Stimulated activated CD4-positive, alpha-beta T cell treated with anti-CD3 and anti-CD28 coated beads, Interleukin-2, amount 100 ng/mL, for 4 hours (primary cell): Measurements from ENCODE around the gene ZNF320.
A peak's percentile ranks its signal among the peaks of the same experiment; 100 is the strongest.
"Not testable (repeated sequence)": the region's sequence is repeated elsewhere in the genome, so short reads cannot be mapped to it uniquely, and the experiment has no call there.

Experiments used
- DNase-seq: peaks from one replicate; pipeline ENCODE4 v3.0.0-alpha.2; 2020; ENCODE audit warnings: low read depth

The ZNF320 gene

DNA sequence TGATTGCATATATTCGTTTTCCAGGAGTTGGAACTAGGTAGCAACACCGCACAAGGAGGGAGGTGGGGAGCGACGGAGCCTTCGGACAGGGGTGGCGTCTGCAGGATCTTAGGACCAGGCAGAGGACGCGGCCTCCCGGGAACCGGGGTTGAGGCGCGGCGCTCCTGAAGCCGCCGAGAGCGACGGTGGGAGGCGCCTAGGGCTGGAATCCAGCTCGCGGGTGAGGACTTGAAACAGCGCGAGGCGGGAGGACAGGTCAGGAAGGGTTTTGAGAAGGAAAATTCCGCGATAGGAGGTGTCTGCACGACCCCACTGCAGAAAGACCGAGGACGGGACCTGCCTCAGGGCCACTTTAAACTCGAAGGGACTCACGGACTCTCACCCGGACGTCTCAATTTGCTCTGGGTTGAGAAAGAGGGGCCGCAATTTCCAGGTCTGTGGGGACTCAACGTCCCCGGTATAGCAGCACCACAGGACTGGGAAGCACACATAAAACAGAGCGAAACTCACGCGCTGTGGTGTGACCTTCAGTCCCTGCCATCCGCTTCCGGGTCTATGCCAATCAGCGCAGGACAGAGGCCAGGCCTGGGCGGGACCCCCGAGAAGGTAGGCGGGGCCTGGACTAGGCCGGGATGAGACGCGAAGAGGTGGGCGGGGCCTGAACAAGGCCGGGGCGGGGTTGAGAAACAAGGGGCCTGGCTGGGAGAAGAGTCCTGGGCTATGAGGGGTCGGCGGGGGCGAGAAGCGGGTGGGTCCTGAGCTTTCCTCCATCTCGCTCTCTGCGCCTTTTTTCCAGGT, at the start of gene ZNF320:
TSS of gene ZNF320 (minus strand) at position 498 of the 798 bp plus-strand sequence. CDS start 7,380 bp downstream, outside the sequence.
- peak; percentile 89 for DNase-seq

DNA sequence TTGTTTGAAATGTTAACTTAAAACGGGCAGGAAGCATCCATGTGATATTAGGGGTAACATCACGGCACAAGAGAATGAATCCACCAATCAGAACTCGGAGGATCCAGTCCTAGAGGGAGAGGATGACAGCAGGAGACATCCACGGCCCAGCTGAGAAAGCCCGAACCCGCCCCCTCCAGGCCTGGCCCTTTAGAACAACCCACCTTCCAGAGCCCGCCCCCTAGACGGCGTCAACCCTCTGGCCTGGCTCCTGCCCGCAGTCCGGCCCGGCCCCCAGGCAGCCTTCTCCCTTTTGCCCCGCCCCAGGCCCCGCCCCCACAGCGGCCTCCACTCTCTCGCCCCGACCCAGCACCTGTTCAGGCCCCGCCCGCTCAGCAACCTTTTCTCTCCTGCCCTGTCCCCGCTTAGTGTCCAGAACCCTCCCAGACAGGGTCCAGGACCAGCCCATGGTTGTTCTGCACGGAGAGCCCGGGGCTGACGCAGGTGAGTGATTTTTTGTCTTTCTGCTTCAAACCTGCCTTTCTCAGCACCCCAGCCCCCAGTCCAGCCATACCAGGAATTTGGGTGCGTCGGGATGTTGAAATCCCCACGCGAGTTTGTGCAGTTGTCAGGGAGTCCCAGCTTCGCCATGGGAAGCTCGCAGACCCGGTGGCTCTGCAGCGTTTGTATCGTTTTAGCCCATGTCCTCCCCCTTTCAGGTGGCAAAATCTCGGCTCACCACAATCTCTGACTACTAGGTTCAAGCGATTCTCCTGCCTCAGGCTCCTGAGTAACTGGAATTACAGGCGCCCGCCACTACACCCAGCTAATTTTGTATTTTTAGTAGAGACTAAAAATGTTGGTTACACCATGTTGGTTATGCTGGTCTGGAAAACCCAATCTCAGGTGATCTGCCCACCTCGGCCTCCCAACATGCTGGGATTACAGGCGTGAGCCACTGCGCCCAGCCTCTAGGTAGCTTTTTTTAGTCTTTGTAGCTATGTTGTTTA, 49.2 kb upstream of the ZNF320 start:
- no peak for DNase-seq

GRCh38 chr19:52945652-52946321, 48.4 kb upstream of the ZNF320 start:
- DNase-seq = no peak

- DNase-seq = not testable (repeated sequence)
Observed at GRCh38 chr19:52944703-52945493, 47.5 kb upstream of the ZNF320 start.

DNA sequence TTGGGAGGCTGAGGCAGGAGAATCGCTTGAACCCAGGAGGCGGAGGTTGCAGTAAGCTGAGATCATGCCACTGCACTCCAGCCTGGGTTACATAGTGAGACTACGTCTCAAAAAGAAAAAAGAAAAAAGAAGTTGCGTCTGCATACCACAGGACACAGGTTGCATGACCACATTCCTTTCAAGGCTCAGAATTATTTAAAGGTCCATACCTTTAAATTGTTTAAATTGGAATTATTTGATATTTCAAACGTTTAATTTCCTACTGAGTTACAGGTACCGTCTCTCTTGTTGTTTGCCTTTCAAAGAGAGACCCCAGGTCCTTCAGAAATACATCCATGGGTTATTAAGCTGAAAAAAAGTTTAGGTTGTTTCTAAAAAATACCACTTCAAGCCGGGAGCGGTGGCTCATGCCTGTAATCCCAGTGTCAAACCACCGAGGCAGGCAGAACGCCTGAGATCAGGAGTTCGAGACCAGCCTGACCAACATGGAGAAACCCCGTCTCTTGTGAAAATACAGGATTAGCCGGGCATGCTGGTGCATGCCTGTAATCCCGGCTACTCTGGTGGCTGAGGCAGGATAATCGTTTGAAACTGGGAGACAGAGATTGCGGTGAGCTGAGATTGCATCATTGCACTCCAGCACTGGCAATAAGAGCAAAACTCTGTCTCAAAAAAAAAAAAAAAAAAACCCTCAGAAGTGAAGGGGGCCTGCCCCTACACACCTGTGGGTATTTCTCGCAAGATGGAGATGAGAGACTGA, 46.6 kb upstream of the ZNF320 start:
- no peak for DNase-seq

GRCh38 chr19:52943134-52943883, 45.9 kb upstream of the ZNF320 start:
- no peak for DNase-seq

DNA sequence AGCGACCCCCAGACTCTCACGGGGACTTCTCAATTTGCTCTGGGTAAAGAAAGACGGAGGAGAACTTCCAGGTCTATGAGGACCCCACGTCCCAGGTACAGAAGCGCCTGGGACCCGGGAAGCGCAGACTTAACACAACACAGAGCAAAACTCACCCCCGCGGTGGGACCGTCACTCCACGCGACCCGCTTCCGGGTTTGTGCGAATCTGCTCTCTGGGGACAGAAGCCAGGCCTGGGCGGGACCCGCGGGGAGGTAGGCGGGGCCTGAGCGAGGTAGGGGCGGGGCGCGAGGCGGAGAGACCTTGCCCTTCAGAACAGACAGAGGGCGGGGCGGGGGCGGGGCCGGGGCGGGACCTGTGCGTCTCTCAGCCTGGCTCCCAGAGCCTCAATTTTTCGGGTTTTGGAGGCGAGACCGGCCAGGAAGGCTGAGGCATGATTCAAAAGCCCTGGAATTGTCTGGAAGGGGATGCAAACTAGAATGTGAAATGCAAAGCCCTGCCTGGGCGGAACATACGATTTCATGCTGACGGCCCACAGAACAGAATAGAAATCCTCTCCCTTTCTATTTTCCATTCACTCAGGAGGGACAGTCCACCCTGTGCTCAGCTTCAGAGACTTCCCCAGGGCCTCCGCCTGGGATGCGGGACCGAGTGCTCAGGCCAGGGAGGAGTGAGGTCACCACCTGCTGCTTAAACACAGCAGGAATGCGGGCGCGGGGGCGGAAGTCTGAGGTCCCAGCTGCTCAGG, 45.1 kb upstream of the ZNF320 start:
- DNase-seq = peak; percentile 93

DNA sequence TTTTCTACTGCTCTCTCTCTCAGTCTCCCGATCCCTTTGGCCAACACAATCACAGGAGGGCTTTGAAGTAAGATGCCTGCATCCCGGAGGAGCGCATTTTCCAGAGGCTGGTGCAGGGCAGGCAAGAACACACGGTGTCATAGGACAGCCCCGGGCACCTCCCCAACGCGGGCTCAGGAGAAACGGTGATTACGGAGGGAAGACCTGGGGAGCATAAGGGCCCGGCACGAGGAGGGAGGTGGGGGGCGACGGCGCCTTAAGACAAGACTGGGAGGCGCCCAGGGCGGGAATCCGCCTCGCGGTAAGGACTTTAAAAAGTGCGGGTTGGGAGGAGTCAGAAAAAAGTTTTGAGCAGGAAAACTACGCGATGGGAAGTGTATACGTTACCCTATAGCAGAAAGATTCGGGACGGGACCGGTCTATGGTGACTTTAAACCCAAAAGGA, 44.5 kb upstream of the ZNF320 start:
- no peak for DNase-seq

DNA sequence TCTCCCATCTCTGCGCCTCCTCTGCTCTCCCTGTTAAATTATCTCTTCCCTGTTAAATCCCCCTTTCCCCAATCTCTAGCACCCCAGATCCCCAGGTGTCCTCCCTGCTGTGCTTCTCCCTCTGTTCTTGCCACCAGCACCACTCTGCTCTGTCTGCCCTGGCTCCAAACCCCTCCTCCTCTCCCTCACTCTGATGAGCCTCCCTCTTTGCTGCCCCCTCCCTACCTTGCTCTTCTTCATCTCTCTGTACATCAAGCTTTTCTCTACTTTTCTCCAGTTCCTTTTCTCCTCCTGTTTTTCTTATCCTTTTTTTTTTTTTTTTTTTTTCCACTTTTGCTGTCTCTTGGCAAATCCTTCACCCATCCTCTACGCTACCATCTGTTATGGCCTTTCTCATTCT, 44.1 kb upstream of the ZNF320 start:
- DNase-seq = not testable (repeated sequence)

- not testable (repeated sequence) for DNase-seq
Observed at GRCh38 chr19:52940905-52941304, 43.5 kb upstream of the ZNF320 start.

GRCh38 chr19:52938761-52939160, 41.3 kb upstream of the ZNF320 start:
- no peak for DNase-seq

DNA sequence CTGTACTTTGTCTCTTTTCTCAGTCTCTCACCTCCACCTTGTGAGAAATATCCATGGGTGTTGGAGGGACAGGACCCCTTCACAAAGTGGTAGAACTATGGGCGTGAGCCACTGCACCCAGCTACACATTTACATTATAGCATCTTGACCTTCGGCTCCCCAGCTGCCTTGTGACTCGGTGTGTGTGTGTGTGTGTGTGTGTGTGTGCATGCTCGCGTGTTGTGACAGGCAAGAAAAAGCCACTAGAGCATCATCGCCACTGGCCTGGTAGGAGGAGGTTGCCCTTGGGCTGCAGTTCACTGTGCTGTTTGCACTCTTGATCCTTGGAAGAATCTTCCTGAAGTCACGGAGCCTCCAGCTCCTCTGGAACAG, 39.5 kb upstream of the ZNF320 start:
- DNase-seq = no peak

- DNase-seq = no peak
Observed at GRCh38 chr19:52936151-52936953, 38.9 kb upstream of the ZNF320 start.

DNA sequence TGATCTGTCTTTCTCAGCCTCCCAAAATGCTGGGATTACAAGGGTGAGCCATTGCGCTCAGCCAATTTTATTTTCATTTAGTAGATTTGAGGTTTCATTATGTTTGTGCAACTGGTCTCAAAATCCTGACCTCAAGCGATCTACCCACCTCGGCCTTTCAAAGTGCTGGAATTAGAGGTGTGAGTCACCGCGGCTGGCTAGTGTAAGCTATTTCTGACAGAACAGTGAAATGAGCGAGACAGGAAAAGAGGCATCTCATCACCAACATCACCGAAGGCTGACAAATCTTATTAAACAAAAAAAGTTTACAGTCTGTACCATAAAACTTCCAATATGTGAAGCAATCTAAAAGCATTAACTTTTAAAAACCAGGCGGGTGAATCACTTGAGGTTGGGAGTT, 38.0 kb upstream of the ZNF320 start:
- DNase-seq = no peak

DNA sequence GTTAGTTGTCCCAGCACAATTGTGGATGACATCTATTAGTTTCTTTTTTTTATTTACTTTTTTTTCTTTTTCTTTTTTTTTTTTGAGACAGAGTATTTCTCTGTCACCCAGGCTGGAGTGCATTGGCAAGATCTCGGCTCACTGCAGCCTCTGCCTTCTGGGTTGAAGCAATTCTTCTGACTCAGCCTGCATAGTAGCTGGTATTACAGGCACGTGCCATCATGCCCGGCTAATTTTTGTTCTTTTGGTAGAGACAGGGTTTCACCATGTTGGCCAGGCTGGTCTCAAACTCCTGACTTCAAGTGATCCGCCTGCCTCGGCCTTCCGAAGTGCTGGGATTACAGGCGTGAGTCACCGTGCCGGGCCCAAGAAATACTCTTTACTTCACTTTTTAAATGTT, 27.2 kb upstream of the ZNF320 start:
- not testable (repeated sequence) for DNase-seq

DNA sequence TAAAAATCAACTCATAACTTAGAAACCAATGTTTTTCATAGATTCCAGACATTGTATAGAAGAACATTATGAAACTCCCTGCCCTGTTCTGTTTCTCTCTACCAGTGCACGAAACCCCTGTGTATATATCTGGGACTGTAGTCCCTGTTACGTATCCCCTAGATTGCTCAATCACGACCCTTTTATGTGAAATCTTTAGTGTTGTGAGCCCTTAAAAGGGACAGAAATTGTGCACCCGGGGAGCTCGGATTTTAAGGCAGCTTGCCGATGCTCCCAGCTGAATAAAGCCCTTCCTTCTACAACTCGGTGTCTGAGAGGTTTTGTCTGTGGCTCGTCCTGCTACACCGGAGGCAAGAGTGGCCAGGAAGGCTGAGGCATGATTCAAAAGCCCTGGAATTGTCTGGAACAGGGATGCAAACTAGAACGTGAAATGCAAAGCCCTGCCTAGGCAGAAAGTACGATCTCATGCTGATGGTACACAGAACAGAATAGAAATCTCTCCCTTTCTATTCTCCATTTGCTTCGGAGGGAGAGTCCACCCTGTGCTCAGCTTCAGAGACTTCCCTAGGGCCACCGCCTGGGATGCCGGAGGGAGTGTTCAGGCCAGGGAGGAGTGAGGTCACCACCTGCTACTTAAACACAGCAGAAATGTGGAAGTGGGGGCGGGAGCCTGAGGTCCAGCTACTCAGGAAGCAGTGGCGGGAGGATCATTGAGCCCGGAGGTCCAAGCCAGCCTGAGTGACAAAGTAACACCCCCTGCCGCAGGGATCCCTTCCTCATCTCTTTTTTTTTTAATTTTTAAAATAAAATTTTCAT, 26.6 kb upstream of the ZNF320 start:
- no peak for DNase-seq
